ENCODE data around the gene GRIK4. TPM values are rescaled to one million over a fixed set of nuclear protein-coding genes. Genes with fewer than 3 reads are reported as not detected.

Gene GRIK4
- total RNA-seq, 1 donor from 2014 or later: 0.89 TPM

GRCh38 chr11:121037016-121037415, 525.5 kb downstream of the GRIK4 start:
- Mint-ChIP-seq H3K4me3 (no peak overlapping the region), H3K9me3 (no peaks in the 10 kb centered on the region), H3K4me1 (peaks cover 21% of the 10 kb centered on the region), H3K36me3 (ENCODE audit: low read depth) (no peaks in the 10 kb centered on the region), H3K27me3 (ENCODE audit: low read depth) (no peaks in the 10 kb centered on the region), H3K27ac (ENCODE audit: unreplicated experiment) (no peak overlapping the region)
- TF ChIP-seq CTCF (conservative IDR thresholded peaks at IDR 0.05): no peak
- DNase-seq (ENCODE audit: low read depth, low spot score): no peak

Other genes starting within 250 kb of the GRIK4 start
- 16.7 and 16.8 TPM in 2 replicates for gene TLCD5, start 186.4 kb upstream of the GRIK4 start, total RNA-seq
- gene ARHGEF12, start 175.3 kb upstream of the GRIK4 start, total RNA-seq: 66.1 and 66.2 TPM in 2 replicates